HG03354 (cell line): Measurements from ENCODE around the gene MID1.

Experiments
- ATAC-seq: cut with Tn5 transposase; IDR thresholded peaks from one replicate; pipeline ENCODE4 v1.9.1; 2021; ENCODE audit warnings: mild to moderate bottlenecking; ENCODE audit not compliant: unreplicated experiment, poor library complexity, severe bottlenecking

Gene MID1

GRCh38 chrX:10538831-10539230, 81.6 kb downstream of the MID1 start:
- ATAC-seq = no peak

GRCh38 chrX:10537308-10537707, 83.1 kb downstream of the MID1 start:
- no peak for ATAC-seq

DNA sequence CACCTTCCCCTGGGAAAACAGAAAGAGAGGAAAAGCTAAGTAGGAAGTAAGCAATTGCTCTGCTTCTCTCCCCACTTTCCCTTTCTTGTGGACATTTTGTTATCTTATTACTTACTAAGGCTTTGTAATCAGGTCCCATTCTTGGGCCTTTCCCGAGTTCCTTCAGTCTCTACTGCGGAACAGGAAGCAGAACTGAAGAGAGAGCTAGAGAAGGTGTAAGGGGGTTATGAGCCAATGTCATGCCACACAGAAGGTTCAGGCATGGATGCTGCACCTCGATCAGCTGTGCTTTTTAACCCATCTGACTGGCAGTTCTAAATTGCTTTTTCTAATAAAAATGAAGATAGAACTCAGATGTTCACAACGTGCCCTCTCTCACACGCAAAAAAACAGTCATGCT, 83.6 kb downstream of the MID1 start:
- ATAC-seq = no peak

DNA sequence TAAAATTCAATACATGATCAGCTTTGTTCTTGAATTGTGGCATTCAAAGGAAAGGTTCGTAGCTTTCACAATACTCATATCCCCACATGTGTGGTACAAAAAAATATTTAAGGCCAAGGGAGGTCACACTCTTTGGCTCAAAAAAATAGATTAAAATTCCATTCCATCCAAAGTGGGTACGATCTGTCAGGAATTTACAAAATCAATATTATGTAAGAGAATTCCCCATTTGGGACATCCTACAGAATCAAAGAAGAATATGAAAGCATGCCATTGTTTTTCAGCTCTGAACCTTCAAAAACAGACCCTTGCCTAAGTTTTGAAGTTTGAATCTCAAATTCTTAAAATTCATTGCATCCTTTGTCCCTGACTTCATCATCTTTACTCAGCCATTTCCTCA, 85.8 kb downstream of the MID1 start:
- ATAC-seq = no peak

DNA sequence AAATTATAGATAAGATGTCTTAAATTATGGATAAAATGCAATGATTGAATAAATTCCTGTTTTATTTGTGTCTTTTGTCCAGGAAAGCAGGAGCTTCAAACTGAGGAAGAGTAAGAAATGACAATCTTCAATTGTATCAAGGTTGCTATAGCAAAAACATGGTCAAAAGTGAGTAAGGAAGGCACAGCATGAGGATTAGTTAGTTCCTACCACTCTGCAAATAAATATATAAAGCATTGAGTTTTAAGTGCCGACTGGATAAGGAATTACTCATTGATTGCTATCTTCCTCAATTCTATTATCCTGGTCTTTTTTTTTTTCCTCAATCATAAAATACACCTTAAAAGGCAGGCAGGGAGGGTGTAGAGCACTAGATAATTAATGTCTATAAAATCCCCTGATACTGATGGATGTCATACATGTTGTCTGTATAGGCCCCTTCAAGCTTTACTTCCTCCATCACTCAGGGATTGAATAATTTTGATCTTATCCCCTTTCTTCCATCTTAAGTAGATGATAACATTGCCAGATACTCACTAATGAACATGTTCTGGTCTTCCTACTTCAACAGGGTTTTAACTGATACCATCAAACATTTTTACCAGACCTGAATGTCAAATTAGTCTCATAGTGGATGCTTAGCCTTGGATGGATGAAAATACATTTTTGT, 86.6 kb downstream of the MID1 start:
- ATAC-seq = no peak

DNA sequence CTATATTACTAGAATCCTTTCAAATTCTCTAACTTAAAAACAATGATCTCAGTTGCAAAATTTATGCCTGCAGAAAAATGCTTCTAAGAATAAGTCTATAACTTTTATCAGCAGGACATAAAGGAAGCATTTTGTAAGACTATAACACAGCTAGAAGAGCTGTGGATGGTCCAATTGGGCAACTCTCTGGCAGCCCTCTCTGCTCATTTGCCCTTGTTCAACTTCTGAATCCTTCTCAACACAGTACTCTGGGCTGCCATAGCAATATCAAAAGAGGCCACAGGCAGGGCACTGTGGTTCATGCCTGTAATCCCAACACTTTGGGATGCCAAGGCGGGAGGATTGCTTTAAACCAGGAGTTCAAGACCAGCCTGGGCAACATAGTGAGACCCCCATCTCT, 88.5 kb downstream of the MID1 start:
- no peak for ATAC-seq

DNA sequence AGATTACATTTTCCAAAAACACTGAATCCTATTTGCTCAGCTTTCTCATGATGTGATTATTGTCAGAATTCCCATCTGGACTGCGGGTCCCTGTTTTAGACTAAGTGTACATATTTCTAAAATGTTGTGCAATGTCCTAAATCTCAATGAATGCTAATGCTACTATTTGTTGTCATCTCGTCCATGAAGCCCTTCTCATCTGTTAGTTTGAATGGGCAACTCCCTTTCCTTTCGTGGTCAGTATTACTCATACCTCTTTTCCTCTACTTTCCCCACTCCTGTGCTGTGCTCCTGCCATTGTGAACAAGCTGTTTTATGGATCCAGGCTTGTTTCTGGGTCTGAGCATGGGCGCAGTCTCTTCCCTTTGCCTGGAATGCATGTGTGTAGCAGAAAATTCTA, 91.0 kb downstream of the MID1 start:
- ATAC-seq = no peak

GRCh38 chrX:10526451-10526850, 93.9 kb downstream of the MID1 start:
- ATAC-seq = no peak

GRCh38 chrX:10525381-10526120, 94.8 kb downstream of the MID1 start:
- ATAC-seq = no peak

GRCh38 chrX:10524578-10524977, 95.8 kb downstream of the MID1 start:
- ATAC-seq = no peak

DNA sequence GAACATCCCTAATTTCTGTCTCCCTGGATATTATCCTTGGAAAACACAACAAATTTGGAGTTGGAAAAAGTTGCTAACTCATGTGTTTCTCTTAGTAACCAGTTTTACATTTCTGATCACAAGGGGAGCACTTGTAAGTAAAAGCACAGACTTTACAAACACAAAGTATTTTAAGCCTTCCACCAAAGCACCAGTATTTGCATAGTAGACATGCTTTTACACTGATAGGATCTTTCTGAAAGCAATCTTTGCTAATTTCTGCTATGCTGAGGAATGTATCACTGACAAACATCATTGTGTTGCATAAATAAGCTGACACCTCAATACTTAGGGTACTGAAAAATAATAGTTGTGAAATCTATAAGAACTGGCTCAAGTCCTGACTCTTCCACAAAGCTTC, 100.6 kb downstream of the MID1 start:
- no peak for ATAC-seq

GRCh38 chrX:10519278-10519677, 101.1 kb downstream of the MID1 start:
- no peak for ATAC-seq

- ATAC-seq = no peak
Observed at GRCh38 chrX:10518073-10518472, 102.3 kb downstream of the MID1 start.

- no peak for ATAC-seq
Observed at GRCh38 chrX:10516781-10517322, 103.5 kb downstream of the MID1 start.

DNA sequence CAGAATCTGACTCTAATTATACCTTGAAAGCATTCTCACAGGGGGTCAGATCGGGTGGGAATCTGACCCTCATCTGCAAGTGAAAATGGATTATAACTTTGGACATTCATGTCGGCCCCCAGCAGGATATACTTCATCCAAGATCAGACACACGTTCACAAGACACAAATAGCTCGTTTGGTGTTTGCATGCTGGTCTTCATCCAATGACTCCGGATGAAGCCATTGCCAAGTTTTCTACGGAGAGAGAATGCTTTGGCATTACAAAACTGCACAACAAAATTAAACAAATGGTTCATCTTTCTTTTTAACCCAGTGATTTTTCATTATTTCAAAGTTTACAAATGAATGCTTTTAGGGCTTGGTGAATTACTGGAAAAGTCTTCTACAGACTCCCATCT, 105.5 kb downstream of the MID1 start:
- no peak for ATAC-seq

- ATAC-seq = no peak
Observed at GRCh38 chrX:10513974-10514373, 106.4 kb downstream of the MID1 start.

DNA sequence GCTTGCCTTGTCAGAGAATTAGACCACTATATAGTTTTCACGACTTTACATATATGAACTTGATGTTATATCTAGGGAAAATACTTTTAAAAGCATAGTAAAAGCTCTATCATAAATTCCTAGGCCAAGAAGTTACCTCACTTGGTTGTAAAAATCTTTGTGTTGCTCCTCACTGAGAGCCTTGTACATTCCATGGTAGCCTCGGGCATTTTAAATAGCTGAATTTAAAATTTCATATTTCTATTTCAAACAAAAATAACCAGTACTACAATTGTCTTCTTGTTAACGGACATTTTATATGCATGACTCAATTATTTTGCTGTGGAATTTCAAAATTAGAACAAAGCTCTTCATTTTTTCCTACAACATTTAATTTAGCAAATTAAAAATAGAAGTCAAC, 107.6 kb downstream of the MID1 start:
- no peak for ATAC-seq

- no peak for ATAC-seq
Observed at GRCh38 chrX:10512258-10512657, 108.1 kb downstream of the MID1 start.

DNA sequence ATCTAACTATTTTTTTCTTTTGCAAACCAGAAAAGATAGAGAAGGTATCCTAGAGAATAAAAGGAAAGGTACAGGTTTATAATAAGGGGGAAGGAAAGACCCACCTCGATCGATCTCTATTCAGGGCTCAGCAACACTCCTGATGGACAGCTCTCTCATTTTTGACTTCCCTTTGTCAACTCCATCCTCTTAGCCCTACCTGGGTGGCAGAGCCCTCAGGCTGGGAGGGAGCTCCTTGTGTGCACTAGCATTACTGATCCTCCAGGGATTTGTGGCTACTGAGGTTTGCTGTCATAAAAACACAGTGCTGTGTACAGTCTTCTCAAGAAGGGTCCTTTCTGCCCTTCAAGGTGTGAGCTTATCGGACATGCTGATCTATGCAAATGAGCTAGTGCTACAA, 111.0 kb downstream of the MID1 start:
- ATAC-seq = no peak

GRCh38 chrX:10508891-10509290, 111.5 kb downstream of the MID1 start:
- ATAC-seq = no peak

DNA sequence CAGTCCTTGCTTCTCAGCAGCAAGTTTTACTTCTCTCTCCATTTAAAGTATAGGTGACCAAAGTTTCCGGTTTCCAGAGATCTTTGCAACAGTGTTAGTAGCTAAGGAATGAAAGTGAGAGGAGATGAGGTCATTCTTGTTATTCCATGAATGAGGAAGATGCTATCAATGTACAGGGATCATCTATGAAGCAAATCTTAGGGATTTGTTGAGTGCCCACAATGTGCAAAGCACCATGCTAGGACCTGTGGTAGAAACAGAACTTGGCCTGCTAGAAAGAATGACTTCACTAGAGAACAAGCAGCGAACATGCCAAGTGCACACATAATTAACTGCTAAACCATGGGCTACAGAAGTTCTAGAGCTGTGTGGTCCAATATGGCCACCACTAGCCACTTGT, 112.5 kb downstream of the MID1 start:
- ATAC-seq = no peak
